K562 (cell line): ENCODE results near the gene ARHGAP32. TPM values are rescaled to one million over a fixed set of nuclear protein-coding genes. Genes with fewer than 3 reads are reported as not detected.

Source experiments
- ATAC-seq: fragments of 200-7000 bp; cut with Tn5 transposase; 3 replicates; pipeline ENCODE4 v1.9.1; 2020; ENCODE audit warnings: moderate library complexity
- BruUV-seq: library from RNA; stranded (reverse); fragments of 400-500 nt; replicated peaks from 2 replicates; lab custom pipeline; 2021; lab: Mats Ljungman, UMichigan
- CTCF ChIA-PET: fragments of 300-600 bp; formaldehyde crosslinking; extraction: SDS; loops from one replicate; lab custom pipeline; 2021; ENCODE audit warnings: low intra/inter-chr PET ratio; lab: Yijun Ruan, JAX
- POLR2A ChIA-PET: fragments of 300-600, 350-650 bp; sonication (Branson Sonifier 250); formaldehyde crosslinking; extraction: SDS; loops from one replicate; lab custom pipeline; 2021; ENCODE audit warnings: antibody characterized with exemption, inconsistent platforms; lab: Yijun Ruan, JAX
- DNase-seq, 4 experiments: peaks; one replicate each; pipeline versions ENCODE4 v3.0.0 to v3.0.0-alpha.2; 2011 to 2018; ENCODE audit warnings: low spot score in 3 of 4, mixed read lengths in 3 of 4; ENCODE audit errors: extremely low read depth in 1 of 4
- FAIRE-seq: peaks from 2 replicates; lab custom pipeline; 2011; peaks lifted over from hg19 to GRCh38; lab: Jason Lieb, UNC
- H2AFZ ChIP-seq: 2 replicates; pipeline ENCODE4 v1.6.0; 2011; ENCODE audit warnings: low read depth, low read length, control low read depth, inconsistent platforms
- H3K27ac ChIP-seq: fragments of 200-600 bp; 3 replicates; pipeline ENCODE4 v1.8.0; 2011; ENCODE audit warnings: low read depth, mild to moderate bottlenecking, control low read depth, inconsistent platforms, low read length, moderate library complexity, mixed read lengths; ENCODE audit errors: extremely low read depth
- H3K27me3 ChIP-seq, 2 experiments: fragments of 300-600 bp in 1 of 2; 2 replicates in 1 of 2; 3 replicates in 1 of 2; pipeline versions ENCODE4 v1.6.0 to v1.8.0; 2011; ENCODE audit warnings: inconsistent platforms in 2 of 2, low read length in 2 of 2, mild to moderate bottlenecking in 1 of 2, mixed read lengths in 1 of 2, moderate library complexity in 1 of 2; ENCODE audit not compliant: control insufficient read depth in 2 of 2, insufficient read depth in 2 of 2
- H3K36me3 ChIP-seq: fragments of 300-600 bp; 3 replicates; pipeline ENCODE4 v1.8.0; 2011; ENCODE audit warnings: mild to moderate bottlenecking, low read length, inconsistent platforms; ENCODE audit not compliant: control insufficient read depth, insufficient read depth
- H3K4me1 ChIP-seq, 2 experiments: fragments of 200-600 bp in 1 of 2; replicated peaks in 1 of 2; 2 replicates in 1 of 2; 3 replicates in 1 of 2; pipeline versions ENCODE4 v1.5.1 to v1.8.0; 2011; ENCODE audit warnings: inconsistent platforms in 2 of 2, low read length in 2 of 2, mild to moderate bottlenecking in 1 of 2, mixed read lengths in 1 of 2, moderate library complexity in 1 of 2; ENCODE audit not compliant: control insufficient read depth in 2 of 2, insufficient read depth in 2 of 2
- H3K4me2 ChIP-seq: 2 replicates; pipeline ENCODE4 v1.6.1; 2011; ENCODE audit warnings: low read length, control low read depth, inconsistent platforms, mixed read lengths; ENCODE audit not compliant: insufficient read depth
- H3K4me3 ChIP-seq: fragments of 200-600 bp; sonication (generic), shearing (Covaris generic); 2 replicates; pipeline ENCODE4 v1.5.1; 2016; ENCODE audit warnings: control low read depth, inconsistent platforms
- H3K79me2 ChIP-seq: fragments of 200-600 bp; 3 replicates; pipeline ENCODE4 v1.8.0; 2011; ENCODE audit warnings: low read length, inconsistent platforms; ENCODE audit not compliant: control insufficient read depth, insufficient read depth
- H3K9ac ChIP-seq, 2 experiments: 2 replicates each; pipeline versions ENCODE4 v1.6.0 to v1.6.1; 2011; ENCODE audit warnings: low read depth in 2 of 2, low read length in 2 of 2, control low read depth in 1 of 2, inconsistent platforms in 1 of 2, mild to moderate bottlenecking in 1 of 2, mixed read lengths in 1 of 2; ENCODE audit not compliant: insufficient read depth in 1 of 2
- H3K9me1 ChIP-seq: one replicate; pipeline ENCODE4 v1.6.0; 2011; ENCODE audit warnings: inconsistent platforms, mild to moderate bottlenecking, low read length, moderate library complexity; ENCODE audit not compliant: control insufficient read depth, insufficient read depth
- H3K9me3 ChIP-seq: replicated peaks from 2 replicates; pipeline ENCODE4 v1.5.1; 2011; ENCODE audit warnings: low read depth, low read length, inconsistent platforms; ENCODE audit not compliant: control insufficient read depth, insufficient read depth
- H4K20me1 ChIP-seq: replicated peaks from 2 replicates; pipeline ENCODE4 v1.6.1; 2011; ENCODE audit warnings: low read length, inconsistent platforms, mixed read lengths; ENCODE audit not compliant: control insufficient read depth, insufficient read depth
- BCL6 ChIP-seq: fragments of 250-450 bp; sonication (Bioruptor Pico); IDR thresholded peaks from 2 replicates; pipeline ENCODE4 v1.4.0; 2020
- ELF2 ChIP-seq: fragments of 250-450 bp; sonication (Bioruptor Pico); IDR thresholded peaks from 2 replicates; pipeline ENCODE4 v1.5.0; 2021; ENCODE audit warnings: mild to moderate bottlenecking
- HBP1 ChIP-seq: fragments of 450-650 bp; formaldehyde crosslinking; IDR thresholded peaks from 2 replicates; pipeline ENCODE4 v1.4.0; 2022; ENCODE audit warnings: missing genetic modification characterization
- MAFK ChIP-seq: IDR thresholded peaks from 2 replicates; pipeline ENCODE4 v1.6.1; 2011; ENCODE audit warnings: low read length, improper control_type of control experiment
- MBD2 ChIP-seq: sonication (generic); IDR thresholded peaks from 2 replicates; pipeline ENCODE4 v1.6.1; 2016; ENCODE audit warnings: low read depth, borderline replicate concordance
- NR2C1 ChIP-seq, 2 experiments: fragments of 450-650 bp; IDR thresholded peaks; 2 replicates each; pipeline ENCODE4 v1.6.1; 2017; ENCODE audit warnings: mild to moderate bottlenecking in 2 of 2, antibody characterized with exemption in 1 of 2, inconsistent platforms in 1 of 2, missing compliant biosample characterization in 1 of 2, missing genetic modification characterization in 1 of 2
- NRF1 ChIP-seq, 2 experiments: fragments of 450-650 bp; IDR thresholded peaks in 1 of 2; conservative IDR thresholded peaks in 1 of 2; 2 replicates each; pipeline ENCODE4 v1.6.1; 2014; ENCODE audit warnings: mild to moderate bottlenecking in 2 of 2
- RBM22 ChIP-seq: fragments of 200-400 bp; formaldehyde crosslinking; IDR thresholded peaks from 2 replicates; pipeline ENCODE4 v1.6.1; 2018; ENCODE audit warnings: low read length, low read depth; ENCODE audit not compliant: poor library complexity, severe bottlenecking
- SIRT6 ChIP-seq: IDR thresholded peaks from one replicate; pipeline ENCODE4 v1.6.1; 2012; ENCODE audit warnings: low read depth, mild to moderate bottlenecking, control low read depth, inconsistent platforms, low read length, moderate library complexity
- TOE1 ChIP-seq, 2 experiments: fragments of 450-650 bp in 1 of 2; sonication (generic) in 1 of 2; formaldehyde crosslinking in 1 of 2; IDR thresholded peaks; 2 replicates each; pipeline versions ENCODE4 v1.7.1 to v1.8.0; 2016 to 2022; ENCODE audit warnings: borderline replicate concordance in 2 of 2, mild to moderate bottlenecking in 2 of 2, antibody characterized with exemption in 1 of 2, inconsistent platforms in 1 of 2, low read depth in 1 of 2, missing genetic modification reagents in 1 of 2, moderate library complexity in 1 of 2
- TRIM28 ChIP-seq: fragments of 450-650 bp; IDR thresholded peaks from 2 replicates; pipeline ENCODE4 v1.6.1; 2017
- U2AF2 ChIP-seq: fragments of 200-400 bp; formaldehyde crosslinking; optimal IDR thresholded peaks from 2 replicates; pipeline ENCODE3; 2017; ENCODE audit warnings: low read depth, mild to moderate bottlenecking, low read length
- WHSC1 ChIP-seq: IDR thresholded peaks from one replicate; pipeline ENCODE4 v1.6.1; 2012; ENCODE audit warnings: low read length, control low read depth, inconsistent platforms
- ZNF318 ChIP-seq, 2 experiments: fragments of 450-650 bp; IDR thresholded peaks; 2 replicates each; pipeline ENCODE4 v1.6.1; 2016; ENCODE audit warnings: mild to moderate bottlenecking in 2 of 2, borderline replicate concordance in 1 of 2, low read depth in 1 of 2, moderate library complexity in 1 of 2
- WGBS: fragments of 100-300 bp; shearing (Covaris generic); methylation state at CpG from one replicate; pipeline ENCODE4 v1.1.6; 2016; ENCODE audit warnings: low coverage, mixed read lengths; ENCODE audit not compliant: insufficient coverage; ENCODE audit errors: missing lambda C conversion rate; 5-methylcytosine and 5-hydroxymethylcytosine counted together
- in situ Hi-C: fragments of 300-500 bp; cut with MboI; formaldehyde crosslinking; loops from 4 replicates; pipeline ENCODE4 v1.15.0; 2018; ENCODE audit warnings: inconsistent platforms, mixed read lengths
- intact Hi-C: fragments of 100-400 bp; cut with micrococcal nuclease; formaldehyde crosslinking; loops from 2 replicates; pipeline ENCODE4 v1.14.2; 2022
- polyA plus RNA-seq, 8 experiments: library from polyadenylated mRNA; depleted of rRNA in 4 of 8; stranded (reverse) in 5 of 8; unstranded in 3 of 8; fragments of >200 nt; fragmentation: Nextera tagmentation in 2 of 8; fragmentation: Illumina TruSeq in 1 of 8; extraction: Ambion mirVana in 2 of 8; extraction: Trizol in 1 of 8; gene quantifications; 2 replicates each; pipeline versions ENCODE4 v1.2.1 to v1.2.3, GENCODE V29; 2011 to 2014; ENCODE audit warnings: inconsistent platforms in 1 of 8, missing spikeins in 1 of 8
- total RNA-seq, 7 experiments: library from RNA; depleted of rRNA in 6 of 7; stranded (reverse); fragments of >200 nt in 6 of 7; fragmentation: Illumina TruSeq in 2 of 7; extraction: Trizol in 2 of 7; gene quantifications; 2 replicates each; pipeline versions ENCODE4 v1.2.1 to v1.2.3, GENCODE V29; 2011 to 2021; ENCODE audit warnings: low replicate concordance in 1 of 7

ARHGAP32 gene
- total and polyA plus RNA-seq, 9 of the 15 experiments (the other 6 are each of a cell fraction or from before 2014, with no cell fraction given), result 0.18 TPM; not detected in 8

- Histone ChIP-seq H3K79me2 (no peaks in the 10 kb centered on the region), H2AFZ (no peak overlapping the region), H3K4me1 (no peaks in the 10 kb centered on the region; a peak in 1 of 5 replicates), H3K27me3 (no peaks in the 10 kb centered on the region), H3K4me2 (no peak overlapping the region), H3K9ac (no peak overlapping the region), H3K9me3 (no peaks in the 10 kb centered on the region), H4K20me1 (no peaks in the 10 kb centered on the region), H3K9me1 (no peaks in the 10 kb centered on the region), H3K36me3 (no peaks in the 10 kb centered on the region), H3K4me3 (no peak overlapping the region), H3K27ac (no peak overlapping the region)
- in situ Hi-C loops, result no loop called here
- CTCF ChIA-PET, result no interaction called here
- ATAC-seq, result no peak
- no peak for FAIRE-seq
- intact Hi-C loops, result no loop called here
- POLR2A ChIA-PET, result no interaction called here
- 4% methylated on average over 8 of the region's 8 CpGs for WGBS
- BruUV-seq, result no TSS peak
- DNase-seq, result no peak
- TF ChIP-seq NRF1 (conservative IDR thresholded peaks at IDR 0.05 in 1 of 2, IDR thresholded peaks at IDR 0.05 in 1 of 2), result no peak
- TF ChIP-seq ZNF318 (IDR thresholded peaks at IDR 0.05; ENCODE audit: borderline replicate concordance in 1 of 2, low read depth in 1 of 2), result no peak
- TF ChIP-seq BCL6 (CRISPR knock-in tag), result no peak
- no peak for TF ChIP-seq TRIM28
- no peak for TF ChIP-seq MAFK
- TF ChIP-seq MBD2, result no peak
- no peak for TF ChIP-seq U2AF2
- TF ChIP-seq RBM22, result no peak
- no peak for TF ChIP-seq TOE1 (IDR thresholded peaks at IDR 0.05; ENCODE audit: borderline replicate concordance)
- TF ChIP-seq TOE1 (CRISPR knock-in tag; IDR thresholded peaks at IDR 0.05; ENCODE audit: borderline replicate concordance, low read depth), result no peak
- no peak for TF ChIP-seq WHSC1
- no peak for TF ChIP-seq ELF2 (CRISPR knock-in tag)
- no peak for TF ChIP-seq SIRT6
- TF ChIP-seq HBP1 (CRISPR knock-in tag), result no peak
- no peak for TF ChIP-seq NR2C1 (IDR thresholded peaks at IDR 0.05)
- TF ChIP-seq NR2C1 (tag; IDR thresholded peaks at IDR 0.05), result no peak
Observed at GRCh38 chr11:128983023-128983422, 209.1 kb downstream of the ARHGAP32 start.
